ENCODE results near the gene NDUFA9. TPM values are rescaled to one million over a fixed set of nuclear protein-coding genes. Genes with fewer than 3 reads are reported as not detected.

Gene NDUFA9
- total and polyA plus RNA-seq, 2 donors (not counting 3 experiments of a cell fraction or from before 2014, with no cell fraction given): 86.7 to 113 TPM

GRCh38 chr12:4628406-4628805, 20.5 kb upstream of the NDUFA9 start:
- H3K9ac ChIP-seq (replicated peaks; ENCODE audit: extremely low read depth, insufficient read depth, low read length): no peak overlapping the region

More at GRCh38 chr12:4628406-4628805, 20.5 kb upstream of the NDUFA9 start:
- FAIRE-seq: no peak
- Histone ChIP-seq H4K20me1 (replicated peaks; ENCODE audit: control insufficient read depth, extremely low read depth, insufficient read depth, low read length) (no peaks in the 10 kb centered on the region), H3K9me1 (replicated peaks; ENCODE audit: control insufficient read depth, extremely low read depth, insufficient read depth, low read length) (no peaks in the 10 kb centered on the region), H3K36me3 (ENCODE audit: control insufficient read depth in 2 of 2, extremely low read depth in 1 of 2, insufficient read depth in 2 of 2, low read length in 2 of 2) (no peaks in the 10 kb centered on the region), H3K9me3 (replicated peaks; ENCODE audit: control insufficient read depth, insufficient read depth, low read length) (no peaks in the 10 kb centered on the region), H3K79me2 (ENCODE audit: control insufficient read depth, insufficient read depth, low read length) (no peaks in the 10 kb centered on the region), H3K27me3 (ENCODE audit: control insufficient read depth in 2 of 2, insufficient read depth in 2 of 2, low read length in 2 of 2) (peaks cover 4 to 8% of the 10 kb centered on the region in 2 experiments), H2AFZ (ENCODE audit: low read depth, low read length) (no peak overlapping the region), H3K4me2 (ENCODE audit: insufficient read depth, low read length) (no peak overlapping the region), H3K4me3 (replicated peaks in 1 of 3; ENCODE audit: insufficient read depth in 1 of 3, low read depth in 1 of 3, low read length in 3 of 3) (no peak overlapping the region), H3K27ac (ENCODE audit: insufficient read depth, low read depth, low read length) (no peak overlapping the region), H3K4me1 (ENCODE audit: control insufficient read depth, extremely low read depth, insufficient read depth, low read length) (no peaks in the 10 kb centered on the region)
- ChIA-PET CTCF (no interaction called here), POLR2A (no interaction called here)
- dilution Hi-C loops (cut with MboI; ENCODE audit: extremely low pct_ligation_motif_present, low sequenced_read_pairs): no loop called here
- TF ChIP-seq POLR2A (IDR thresholded peaks at IDR 0.05; ENCODE audit: low read depth, low read length) (no peak), EZH2 (IDR thresholded peaks at IDR 0.05; ENCODE audit: borderline replicate concordance, low read depth, low read length, severe bottlenecking) (no peak), GATA2 (IDR thresholded peaks at IDR 0.05; ENCODE audit: insufficient read depth, insufficient read length, low read depth, low read length) (no peak), JUN (IDR thresholded peaks at IDR 0.05; ENCODE audit: borderline replicate concordance, insufficient read depth, insufficient read length, low read depth) (no peak), FOS (IDR thresholded peaks at IDR 0.05; ENCODE audit: borderline replicate concordance, insufficient read depth, low read length) (no peak), MYC (IDR thresholded peaks at IDR 0.05; ENCODE audit: low read depth, low read length) (no peak), POLR2AphosphoS5 (IDR thresholded peaks at IDR 0.05; ENCODE audit: insufficient read depth, low read depth, low read length) (no peak), MAX (IDR thresholded peaks at IDR 0.05; ENCODE audit: insufficient read depth, insufficient read length) (no peak), CTCF (IDR thresholded peaks at IDR 0.05; ENCODE audit: extremely low read depth in 1 of 2, insufficient read depth in 1 of 2, low read depth in 1 of 2, low read length in 2 of 2) (no peak)
- DNase-seq (ENCODE audit: low read depth, low spot score): no peak
- intact Hi-C loops (cut with micrococcal nuclease): no loop called here
- no TSS peak for BruUV-seq (replicated peaks)

All from endothelial cell of umbilical vein (primary cell).